Activated T-helper 9 cell treated with anti-CD3 and anti-CD28 coated beads, Interleukin-2, amount 50 U/mL, for 16 hours (primary cell): ENCODE results near the gene SGMS2.
"Not testable (repeated sequence)": the region's sequence is repeated elsewhere in the genome, so short reads cannot be mapped to it uniquely, and the experiment has no call there.

Source experiments
- DNase-seq: peaks from one replicate; pipeline ENCODE4 v3.0.0-alpha.2; 2020; ENCODE audit warnings: low read depth

The SGMS2 gene

DNA sequence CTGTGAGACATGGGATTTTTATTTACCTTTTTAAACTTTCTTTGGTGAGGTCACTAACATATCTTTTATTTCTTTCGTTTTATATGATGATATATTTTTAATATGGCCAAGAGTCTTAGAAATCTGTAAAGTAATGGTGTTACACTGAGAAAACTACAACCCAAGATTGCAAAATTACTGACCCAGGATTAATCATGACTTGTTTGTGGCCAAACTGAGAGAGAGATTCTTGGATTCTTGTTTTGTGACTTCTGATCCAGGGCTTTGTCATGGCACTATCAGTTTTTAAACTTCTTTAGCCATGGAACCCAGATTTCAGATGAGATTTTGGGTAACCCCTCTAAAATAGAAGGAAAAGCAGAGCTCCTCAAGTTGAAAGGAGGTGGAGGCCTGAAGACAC, 42.0 kb downstream of the SGMS2 start:
- DNase-seq, result no peak

DNA sequence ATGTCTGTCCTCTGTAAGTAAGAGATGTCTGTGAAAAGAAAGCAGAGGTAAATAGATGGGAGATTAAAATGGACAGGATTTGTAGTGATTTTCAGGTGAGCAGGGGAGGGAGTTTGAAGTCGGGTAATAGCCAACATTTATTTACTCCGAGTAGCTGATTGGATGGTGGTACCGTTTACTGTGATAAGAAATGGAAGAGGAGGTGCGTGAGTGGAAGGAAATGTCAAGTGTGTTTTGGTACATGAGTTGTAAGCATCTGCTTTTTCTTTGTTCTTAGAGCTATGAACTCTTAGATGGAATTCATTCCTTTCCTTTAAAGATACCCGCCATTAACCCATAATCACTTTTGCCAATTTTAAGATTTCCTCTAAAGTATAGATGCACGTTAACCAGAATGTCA, 45.5 kb downstream of the SGMS2 start:
- no peak for DNase-seq

- DNase-seq, result no peak
Observed at GRCh38 chr4:107870916-107871786, 46.4 kb downstream of the SGMS2 start.

DNA sequence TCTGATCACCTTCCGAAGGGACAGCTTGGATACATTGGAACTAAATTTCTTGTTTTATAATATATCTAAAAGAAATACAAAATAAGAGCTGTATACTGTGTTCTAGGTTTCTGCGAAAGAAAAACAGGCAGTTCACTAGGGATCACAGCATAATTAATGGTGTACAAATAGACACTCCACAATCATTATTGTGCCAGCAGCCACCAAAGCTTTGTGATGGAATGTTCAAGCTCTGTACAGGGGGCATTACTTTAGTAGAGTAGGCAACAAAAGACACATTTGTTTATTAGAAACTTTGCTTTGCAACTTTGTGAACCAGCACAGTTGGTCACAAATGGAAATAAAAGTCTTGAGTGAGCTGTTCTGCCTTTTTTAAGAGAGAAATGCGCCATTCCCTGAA, 49.3 kb downstream of the SGMS2 start:
- no peak for DNase-seq

- no peak for DNase-seq
Observed at GRCh38 chr4:107876099-107876498, 51.4 kb downstream of the SGMS2 start.

- DNase-seq, result no peak
Observed at GRCh38 chr4:107877361-107877760, 52.6 kb downstream of the SGMS2 start.

DNA sequence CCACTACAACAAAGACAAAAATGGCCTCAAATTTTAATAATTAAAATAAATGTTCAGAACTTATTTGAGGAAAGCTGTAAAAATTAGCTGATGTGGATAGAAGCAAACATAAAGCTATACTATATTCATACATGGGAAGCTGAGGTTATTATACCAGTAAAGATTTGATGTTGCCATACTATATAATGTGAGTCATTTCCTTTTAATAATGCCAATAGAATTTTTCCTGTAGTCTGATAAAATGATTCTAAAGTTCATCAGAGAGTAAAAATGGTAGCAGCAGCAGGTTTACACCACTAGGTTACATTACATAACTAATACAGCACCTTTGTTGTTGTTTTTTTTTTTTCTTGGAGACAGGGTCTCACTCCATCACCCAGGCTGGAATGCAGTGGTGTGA, 61.1 kb downstream of the SGMS2 start:
- no peak for DNase-seq

- DNase-seq, result no peak
Observed at GRCh38 chr4:107888237-107888636, 63.5 kb downstream of the SGMS2 start.

- DNase-seq, result no peak
Observed at GRCh38 chr4:107890779-107891178, 66.0 kb downstream of the SGMS2 start.

DNA sequence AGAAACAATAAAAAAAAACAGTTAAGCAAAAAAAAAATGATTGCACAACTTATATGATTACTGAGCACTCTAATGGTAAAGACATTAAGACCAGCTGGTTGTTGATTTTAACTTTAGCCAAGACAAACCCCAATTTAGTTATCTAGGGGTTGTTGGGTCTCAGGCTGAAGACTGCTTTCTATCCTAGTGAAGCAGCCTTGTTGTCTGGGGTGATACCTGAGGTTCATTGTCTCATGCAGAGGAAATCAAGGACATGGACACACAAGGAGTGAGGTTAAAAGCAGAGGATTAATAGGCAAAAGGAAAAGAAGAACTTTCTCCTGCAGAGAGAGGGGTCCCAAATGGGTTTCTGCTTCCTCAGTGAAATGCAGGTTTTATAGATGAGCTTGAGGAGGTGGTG, 66.6 kb downstream of the SGMS2 start:
- DNase-seq, result no peak

GRCh38 chr4:107893171-107894137, 68.7 kb downstream of the SGMS2 start:
- DNase-seq, result no peak

DNA sequence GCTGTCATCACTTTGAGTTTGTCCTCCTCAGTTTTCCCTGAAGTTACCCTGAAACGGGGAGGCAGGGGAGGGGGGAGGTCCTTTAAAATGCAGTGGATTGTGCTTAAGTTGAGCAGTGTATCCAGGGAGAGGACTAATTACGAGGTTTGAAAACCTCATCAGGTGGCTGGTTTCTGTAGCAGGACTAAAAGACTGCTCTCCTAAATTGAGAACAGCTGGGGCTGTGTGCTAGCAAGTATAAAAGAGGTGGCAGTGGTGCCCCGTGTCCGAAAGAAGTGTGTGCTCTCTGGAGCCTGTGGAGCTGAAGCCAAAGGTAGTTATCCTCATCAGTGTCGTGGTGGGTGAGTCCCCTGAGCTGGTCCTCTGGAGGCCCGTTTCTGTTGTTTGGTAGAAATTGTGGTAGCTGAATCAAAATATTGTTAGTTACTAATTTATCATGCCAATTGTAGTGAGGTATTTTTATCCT, 69.4 kb downstream of the SGMS2 start:
- DNase-seq, result no peak

DNA sequence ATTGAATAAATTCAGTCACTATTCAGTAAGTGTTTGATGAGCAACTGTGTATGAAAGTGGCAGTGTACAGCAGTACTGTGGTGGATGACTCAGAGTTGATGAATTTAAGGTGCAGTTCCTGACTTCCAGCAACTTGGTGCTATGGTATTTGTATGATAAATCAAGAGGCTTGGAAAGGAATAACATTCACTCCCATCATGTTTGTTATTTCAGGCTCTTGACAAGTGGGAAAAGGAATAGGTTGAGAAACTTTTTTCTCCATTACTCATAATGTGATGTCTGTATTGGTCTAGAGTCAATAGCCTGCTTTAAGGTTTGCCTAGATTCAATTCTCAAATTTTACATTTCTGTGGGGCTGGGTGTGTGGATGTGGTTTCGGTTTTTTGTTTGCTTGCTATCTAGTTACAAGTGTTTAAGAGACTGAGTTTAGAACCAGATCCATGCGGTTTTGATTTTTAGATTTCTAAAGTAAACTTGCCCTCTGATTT, 71.5 kb downstream of the SGMS2 start:
- no peak for DNase-seq

DNA sequence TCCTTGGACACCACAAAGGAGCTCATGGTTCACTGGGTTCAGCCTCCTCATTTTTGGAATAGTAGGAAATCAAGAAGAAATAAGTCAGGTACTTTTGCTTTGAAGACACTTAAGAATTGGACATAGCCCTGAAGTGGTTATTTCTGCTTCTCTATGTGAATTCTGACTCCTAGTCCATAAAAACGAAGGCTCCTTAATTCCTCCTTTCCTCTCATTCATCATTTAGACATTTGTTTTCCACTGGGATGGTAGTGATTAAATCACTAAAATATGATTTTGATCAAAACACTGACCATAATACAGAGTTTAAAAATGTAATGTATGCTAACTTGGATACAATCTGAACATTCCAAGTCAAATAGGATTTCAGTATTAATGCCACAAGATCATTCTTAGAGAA, 71.9 kb downstream of the SGMS2 start:
- no peak for DNase-seq

- no peak for DNase-seq
Observed at GRCh38 chr4:107897823-107898222, 73.1 kb downstream of the SGMS2 start.

- DNase-seq, result no peak
Observed at GRCh38 chr4:107900067-107900466, 75.3 kb downstream of the SGMS2 start.

DNA sequence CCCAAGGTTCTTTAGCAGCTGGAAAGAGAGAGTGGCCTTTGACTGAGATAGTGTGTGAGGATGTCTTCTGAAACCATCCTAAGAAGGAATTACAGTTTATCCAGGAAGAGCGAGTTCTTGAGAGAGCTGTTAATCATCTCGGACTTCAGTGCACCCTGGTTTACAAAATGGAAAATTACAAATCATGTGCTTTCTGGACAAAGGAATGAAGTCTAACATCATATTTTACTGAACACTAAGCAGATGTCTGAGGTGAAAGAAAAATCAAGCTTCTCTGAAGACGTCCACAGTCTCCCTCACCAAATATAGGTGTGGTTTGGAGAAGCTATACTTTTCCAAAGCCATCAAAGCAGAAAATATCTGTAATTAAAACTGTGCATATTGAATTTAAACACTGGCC, 75.8 kb downstream of the SGMS2 start:
- DNase-seq, result no peak

- DNase-seq, result no peak
Observed at GRCh38 chr4:107901213-107901934, 76.6 kb downstream of the SGMS2 start.

- no peak for DNase-seq
Observed at GRCh38 chr4:107902715-107903114, 78.0 kb downstream of the SGMS2 start.

DNA sequence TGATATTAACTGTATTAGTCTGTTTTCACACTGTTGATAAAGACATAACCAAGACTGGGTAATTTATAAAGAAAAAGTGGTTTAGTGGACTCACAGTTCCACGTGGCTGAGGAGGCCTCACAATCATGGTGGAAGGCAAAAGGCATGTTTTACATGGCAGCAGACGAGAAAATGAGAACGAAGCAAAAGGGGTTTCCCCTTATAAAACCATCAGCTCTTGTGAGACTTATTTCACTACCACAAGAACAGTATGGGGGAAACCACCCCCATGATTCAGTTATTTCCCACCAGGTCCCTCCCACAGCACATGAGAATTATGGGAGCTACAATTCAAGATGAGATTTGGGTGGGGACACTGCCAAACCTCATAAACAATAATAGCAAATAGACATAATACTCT, 80.3 kb downstream of the SGMS2 start:
- DNase-seq, result not testable (repeated sequence)

GRCh38 chr4:107906458-107907100, 81.8 kb downstream of the SGMS2 start:
- no peak for DNase-seq

DNA sequence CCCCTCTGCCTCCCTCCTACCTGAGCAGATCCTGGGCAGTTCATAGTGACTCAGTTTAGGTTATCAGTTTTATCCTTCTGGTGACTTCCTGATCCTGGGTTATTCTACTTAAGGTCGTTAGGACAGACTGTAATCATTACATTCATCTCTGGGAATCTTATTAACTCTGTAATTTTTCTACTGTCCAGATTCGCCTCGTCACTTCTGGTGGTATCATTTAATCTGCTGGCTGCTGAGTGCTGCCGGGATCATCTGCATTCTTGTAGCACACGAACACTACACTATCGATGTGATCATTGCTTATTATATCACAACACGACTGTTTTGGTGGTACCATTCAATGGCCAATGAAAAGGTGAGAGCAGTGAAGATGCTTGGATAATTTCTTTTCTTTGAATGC, 83.6 kb downstream of the SGMS2 start:
- no peak for DNase-seq
